Naive thymus-derived CD8-positive, alpha-beta T cell (primary cell): ENCODE measurements around the gene TMEM63C. TPM values are rescaled to one million over a fixed set of nuclear protein-coding genes. Genes with fewer than 3 reads are reported as not detected.
A peak's percentile ranks its signal among the peaks of the same experiment; 100 is the strongest.
"Not testable (repeated sequence)": the region's sequence is repeated elsewhere in the genome, so short reads cannot be mapped to it uniquely, and the experiment has no call there.

Experiments
- ATAC-seq, 2 donors: fragments of 150-1000 bp; cut with Tn5 transposase in 1 of 2; sonication (Bioruptor Pico), chemical (Tn5 transposase) in 1 of 2; 1 replicate in 1 of 2; 2 replicates in 1 of 2; pipeline ENCODE4 v1.10.0; 2021; ENCODE audit warnings: mild to moderate bottlenecking in 2 of 2, moderate library complexity in 2 of 2
- POLR2A ChIA-PET: fragments of 350-600 bp; sonication (Branson Sonifier 250); formaldehyde crosslinking; loops from one replicate; lab custom pipeline; 2021; ENCODE audit warnings: antibody characterized with exemption; lab: Charles Lee
- DNase-seq, 10 donors: peaks; one replicate each; pipeline versions ENCODE4 v3.0.0 to v3.0.0-alpha.2; 2020 to 2022
- H3K27ac Mint-ChIP-seq, 10 donors: one replicate each; pipeline ENCODE4 v1.8.0; 2020 to 2022; ENCODE audit warnings: mild to moderate bottlenecking in 10 of 10, mixed read lengths in 10 of 10, moderate library complexity in 4 of 10, inconsistent platforms in 1 of 10
- H3K27me3 Mint-ChIP-seq, 5 donors: one replicate each; pipeline ENCODE4 v1.8.0; 2021 to 2022; ENCODE audit warnings: mixed read lengths in 5 of 5
- H3K36me3 Mint-ChIP-seq, 3 donors: one replicate each; pipeline ENCODE4 v1.8.0; 2020 to 2022; ENCODE audit warnings: mixed read lengths in 3 of 3, mild to moderate bottlenecking in 2 of 3, inconsistent platforms in 1 of 3
- H3K4me1 Mint-ChIP-seq, 4 donors: one replicate each; pipeline ENCODE4 v1.8.0; 2021 to 2022; ENCODE audit warnings: mixed read lengths in 4 of 4
- H3K4me3 Mint-ChIP-seq, 10 donors: one replicate each; pipeline ENCODE4 v1.8.0; 2020 to 2022; ENCODE audit warnings: mild to moderate bottlenecking in 10 of 10, mixed read lengths in 10 of 10, moderate library complexity in 6 of 10, inconsistent platforms in 1 of 10
- H3K9me3 Mint-ChIP-seq, 9 donors: one replicate each; pipeline ENCODE4 v1.8.0; 2020 to 2022; ENCODE audit warnings: mixed read lengths in 9 of 9, mild to moderate bottlenecking in 3 of 9, inconsistent platforms in 1 of 9, moderate library complexity in 1 of 9
- polyA plus RNA-seq, 3 donors: library from polyadenylated mRNA; unstranded; fragments of 300-500 nt; fragmentation: Illumina TruSeq; gene quantifications; one replicate each; pipeline ENCODE4 v1.2.3, GENCODE V29; 2021
- total RNA-seq, 8 experiments: library from RNA in 2 of 8; stranded (reverse) in 2 of 8; gene quantifications; one replicate each; pipeline ENCODE4 v1.2.3 and lab custom pipeline; 2021 to 2026

The TMEM63C gene
- total and polyA plus RNA-seq, 5 experiments from 2014 or later, result 0.02 to 0.83 (median 0.75) TPM; not detected in 1

- POLR2A ChIA-PET, result no interaction called here
- Mint-ChIP-seq H3K27ac (no peak overlapping the region), H3K4me3 (no peak overlapping the region), H3K9me3 (peaks cover 0 to 44% (median 17%) of the 10 kb centered on the region in 9 donors), H3K27me3 (peaks cover 0 to 33% (median 9%) of the 10 kb centered on the region in 5 donors), H3K36me3 (peaks cover 0 to 28% (median 5%) of the 10 kb centered on the region in 3 donors), H3K4me1 (no peaks in the 10 kb centered on the region)
- DNase-seq (no peak), ATAC-seq (no peak)
Observed at GRCh38 chr14:77170045-77170444, 11.6 kb upstream of the TMEM63C start.

GRCh38 chr14:77172916-77173315 is 8.7 kb upstream of the TMEM63C start:
- peaks cover 0 to 24% (median 5%) of the 10 kb centered on the region in 3 donors for H3K36me3 Mint-ChIP-seq
- no peaks in the 10 kb centered on the region for H3K4me1 Mint-ChIP-seq
- peaks cover 0 to 38% (median 17%) of the 10 kb centered on the region in 9 donors for H3K9me3 Mint-ChIP-seq
- no peak overlapping the region for H3K27ac Mint-ChIP-seq
- DNase-seq (no peak), ATAC-seq (no peak)
- peaks cover 6 to 28% (median 14%) of the 10 kb centered on the region in 5 donors for H3K27me3 Mint-ChIP-seq
- POLR2A ChIA-PET, result no interaction called here
- H3K4me3 Mint-ChIP-seq, result no peak overlapping the region

- H3K4me3 Mint-ChIP-seq, H3K4me1 Mint-ChIP-seq, DNase-seq, ATAC-seq, POLR2A ChIA-PET, H3K27ac Mint-ChIP-seq: not testable (repeated sequence)
- peaks cover 0 to 18% (median 5%) of the 10 kb centered on the region in 3 donors for H3K36me3 Mint-ChIP-seq
- H3K27me3 Mint-ChIP-seq, result peaks cover 9 to 23% (median 13%) of the 10 kb centered on the region in 5 donors
- peaks cover 0 to 28% (median 14%) of the 10 kb centered on the region in 9 donors for H3K9me3 Mint-ChIP-seq
Observed at GRCh38 chr14:77173911-77174617, 7.5 kb upstream of the TMEM63C start.

GRCh38 chr14:77175843-77176242 is 5.8 kb upstream of the TMEM63C start:
- H3K27me3 Mint-ChIP-seq, result peaks cover 9 to 29% (median 14%) of the 10 kb centered on the region in 5 donors
- ATAC-seq (no peak), DNase-seq (no peak)
- H3K4me1 Mint-ChIP-seq, result peaks cover 0 to 1% (median under 1%) of the 10 kb centered on the region in 4 donors
- no peak overlapping the region for H3K27ac Mint-ChIP-seq
- no peak overlapping the region for H3K4me3 Mint-ChIP-seq
- H3K9me3 Mint-ChIP-seq, result peaks cover 0 to 11% (median 5%) of the 10 kb centered on the region in 9 donors
- POLR2A ChIA-PET, result no interaction called here
- H3K36me3 Mint-ChIP-seq, result peaks cover 0 to 8% (median 5%) of the 10 kb centered on the region in 3 donors

- ATAC-seq, result no peak
- no peak for DNase-seq
- H3K4me3 Mint-ChIP-seq, result no peak overlapping the region
- POLR2A ChIA-PET, result no interaction called here
- no peaks in the 10 kb centered on the region for H3K9me3 Mint-ChIP-seq
- peaks cover 4 to 17% (median 7%) of the 10 kb centered on the region in 4 donors for H3K4me1 Mint-ChIP-seq
- H3K27me3 Mint-ChIP-seq, result peaks cover 12 to 36% (median 20%) of the 10 kb centered on the region in 5 donors
- peaks cover 0 to 5% (median 0%) of the 10 kb centered on the region in 3 donors for H3K36me3 Mint-ChIP-seq
- no peak overlapping the region for H3K27ac Mint-ChIP-seq
Observed at GRCh38 chr14:77177702-77178101, 3.9 kb upstream of the TMEM63C start.

GRCh38 chr14:77178656-77179055 is 2.9 kb upstream of the TMEM63C start:
- POLR2A ChIA-PET, result no interaction called here
- Mint-ChIP-seq H3K27ac (no peak overlapping the region), H3K27me3 (peaks cover 6 to 40% (median 21%) of the 10 kb centered on the region in 5 donors), H3K9me3 (no peaks in the 10 kb centered on the region), H3K4me1 (peaks cover 4 to 20% (median 11%) of the 10 kb centered on the region in 4 donors), H3K36me3 (no peaks in the 10 kb centered on the region), H3K4me3 (no peak overlapping the region)
- DNase-seq (no peak), ATAC-seq (no peak)

GRCh38 chr14:77180726-77181602 is 634 bp upstream of the TMEM63C start:
- H3K36me3 Mint-ChIP-seq, result no peaks in the 10 kb centered on the region
- H3K27me3 Mint-ChIP-seq, result peaks cover 11 to 52% (median 17%) of the 10 kb centered on the region in 5 donors
- peaks cover 4 to 20% (median 11%) of the 10 kb centered on the region in 4 donors for H3K4me1 Mint-ChIP-seq
- H3K4me3 Mint-ChIP-seq, result peak overlapping the region; percentile 71 to 89 (median 81)
- no peak for DNase-seq
- H3K27ac Mint-ChIP-seq, result peak overlapping the region in 4 of 10 donors; percentile 8 to 72 (median 37)
- no peak for ATAC-seq
- POLR2A ChIA-PET, result no interaction called here
- no peaks in the 10 kb centered on the region for H3K9me3 Mint-ChIP-seq

GRCh38 chr14:77183896-77184295 is 2.3 kb downstream of the TMEM63C start:
- H3K4me1 Mint-ChIP-seq, result peaks cover 3 to 20% (median 11%) of the 10 kb centered on the region in 4 donors
- peaks cover 13 to 68% (median 19%) of the 10 kb centered on the region in 5 donors for H3K27me3 Mint-ChIP-seq
- ATAC-seq (no peak), DNase-seq (no peak)
- peak overlapping the region in 1 of 10 donors; percentile 64 for H3K4me3 Mint-ChIP-seq
- POLR2A ChIA-PET, result no interaction called here
- no peaks in the 10 kb centered on the region for H3K36me3 Mint-ChIP-seq
- H3K27ac Mint-ChIP-seq, result no peak overlapping the region
- H3K9me3 Mint-ChIP-seq, result no peaks in the 10 kb centered on the region

- Mint-ChIP-seq H3K4me3 (peak overlapping the region in 3 of 10 donors; percentile 22 to 64 (median 45)), H3K9me3 (no peaks in the 10 kb centered on the region), H3K27me3 (peaks cover 16 to 68% (median 23%) of the 10 kb centered on the region in 5 donors), H3K36me3 (no peaks in the 10 kb centered on the region), H3K27ac (no peak overlapping the region), H3K4me1 (peaks cover 3 to 20% (median 11%) of the 10 kb centered on the region in 4 donors)
- ATAC-seq, result no peak
- DNase-seq, result no peak
- POLR2A ChIA-PET, result no interaction called here
Observed at GRCh38 chr14:77184396-77185092, 2.9 kb downstream of the TMEM63C start.

- Mint-ChIP-seq H3K27me3 (peaks cover 17 to 64% (median 23%) of the 10 kb centered on the region in 5 donors), H3K36me3 (no peaks in the 10 kb centered on the region), H3K4me1 (peaks cover 3 to 20% (median 11%) of the 10 kb centered on the region in 4 donors), H3K27ac (no peak overlapping the region), H3K9me3 (no peaks in the 10 kb centered on the region), H3K4me3 (no peak overlapping the region)
- POLR2A ChIA-PET, result no interaction called here
- DNase-seq (no peak), ATAC-seq (no peak)
Observed at GRCh38 chr14:77185093-77185465, 3.5 kb downstream of the TMEM63C start.

GRCh38 chr14:77186911-77187648 is 5.5 kb downstream of the TMEM63C start:
- Mint-ChIP-seq H3K27ac (no peak overlapping the region), H3K4me1 (peaks cover 0 to 9% (median 6%) of the 10 kb centered on the region in 4 donors), H3K4me3 (no peak overlapping the region), H3K36me3 (no peaks in the 10 kb centered on the region), H3K27me3 (peaks cover 17 to 53% (median 20%) of the 10 kb centered on the region in 5 donors), H3K9me3 (no peaks in the 10 kb centered on the region)
- DNase-seq (no peak), ATAC-seq (no peak)
- POLR2A ChIA-PET, result no interaction called here

GRCh38 chr14:77187649-77188012 is 6.0 kb downstream of the TMEM63C start:
- Mint-ChIP-seq H3K36me3 (no peaks in the 10 kb centered on the region), H3K4me3 (no peak overlapping the region), H3K9me3 (no peaks in the 10 kb centered on the region), H3K27me3 (peaks cover 18 to 51% (median 23%) of the 10 kb centered on the region in 5 donors), H3K27ac (peak overlapping the region in 1 of 10 donors; percentile 34), H3K4me1 (peaks cover 0 to 4% (median 3%) of the 10 kb centered on the region in 4 donors)
- POLR2A ChIA-PET, result no interaction called here
- ATAC-seq, result no peak
- DNase-seq, result no peak
